ENCODE data around the gene MAGOHB.

MAGOHB gene

GRCh38 chr12:10563002-10563401 lies 50.4 kb downstream of the MAGOHB start:
- FAIRE-seq (no peak), DNase-seq (ENCODE audit: insufficient read length, low spot score) (no peak)

DNA sequence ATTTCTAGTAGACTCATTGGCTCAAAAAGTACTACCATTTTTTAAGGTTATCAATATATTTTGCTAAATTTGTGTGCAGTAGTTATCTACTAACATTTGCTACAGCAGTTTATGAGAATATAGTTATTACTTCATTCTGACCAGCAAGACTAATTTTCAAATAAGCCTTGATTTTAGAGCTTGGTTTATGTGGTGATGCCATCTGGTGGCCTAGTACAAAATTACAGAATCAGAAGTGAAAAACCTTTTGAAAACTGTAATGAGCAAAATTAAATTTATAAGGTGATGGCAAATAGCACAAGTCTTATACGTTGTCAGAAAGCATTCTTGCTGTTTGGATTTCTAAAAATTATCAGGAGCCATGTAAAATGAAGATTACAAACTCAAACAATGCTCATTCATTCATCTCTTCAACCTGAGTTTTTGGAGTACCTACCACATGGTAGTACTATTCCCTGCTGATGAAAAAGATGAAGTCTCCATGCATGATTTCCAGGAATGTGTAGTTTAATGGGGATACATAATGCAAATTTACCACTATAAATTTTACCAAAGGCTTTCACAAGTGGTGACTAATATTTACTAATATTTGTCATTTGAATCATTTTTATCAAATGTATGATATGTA lies 51.0 kb downstream of the MAGOHB start:
- DNase-seq (ENCODE audit: insufficient read length, low spot score) (no peak), FAIRE-seq (peak; percentile 23)
- TF ChIP-seq POLR2A (IDR thresholded peaks at IDR 0.05; ENCODE audit: low read depth, low read length) = no peak
- no peak for TF ChIP-seq TAF1 (IDR thresholded peaks at IDR 0.05; ENCODE audit: low read depth, low read length)
- no peak for TF ChIP-seq POLR2AphosphoS5 (IDR thresholded peaks at IDR 0.05; ENCODE audit: low read depth, low read length)
- no peak for TF ChIP-seq PAX5 (IDR thresholded peaks at IDR 0.05; ENCODE audit: insufficient read depth, low read length, severe bottlenecking)
- TF ChIP-seq POU2F2 (IDR thresholded peaks at IDR 0.05; ENCODE audit: low read depth, low read length) = no peak
- TF ChIP-seq SPI1 (IDR thresholded peaks at IDR 0.05; ENCODE audit: low read depth, low read length) = no peak

More at GRCh38 chr12:10563002-10563401, 50.4 kb downstream of the MAGOHB start:
- 0 out of 2 replicates have a peak, but pooled peaks have one; percentile 25 for TF ChIP-seq POLR2AphosphoS5 (IDR thresholded peaks at IDR 0.05; ENCODE audit: low read depth, low read length)
- no peak for TF ChIP-seq PAX5 (IDR thresholded peaks at IDR 0.05; ENCODE audit: insufficient read depth, low read length, severe bottlenecking)

- TF ChIP-seq POLR2A (IDR thresholded peaks at IDR 0.05; ENCODE audit: low read depth, low read length) (peak; percentile 63; the same call in 1 of the 2 replicates), POLR2AphosphoS5 (IDR thresholded peaks at IDR 0.05; ENCODE audit: low read depth, low read length) (peak; percentile 19; the same call in 1 of the 2 replicates), POU2F2 (IDR thresholded peaks at IDR 0.05; ENCODE audit: low read depth, low read length) (no peak)
- DNase-seq (ENCODE audit: insufficient read length, low spot score) (no peak), FAIRE-seq (no peak)
Observed at GRCh38 chr12:10559244-10559643, 54.2 kb downstream of the MAGOHB start.

DNA sequence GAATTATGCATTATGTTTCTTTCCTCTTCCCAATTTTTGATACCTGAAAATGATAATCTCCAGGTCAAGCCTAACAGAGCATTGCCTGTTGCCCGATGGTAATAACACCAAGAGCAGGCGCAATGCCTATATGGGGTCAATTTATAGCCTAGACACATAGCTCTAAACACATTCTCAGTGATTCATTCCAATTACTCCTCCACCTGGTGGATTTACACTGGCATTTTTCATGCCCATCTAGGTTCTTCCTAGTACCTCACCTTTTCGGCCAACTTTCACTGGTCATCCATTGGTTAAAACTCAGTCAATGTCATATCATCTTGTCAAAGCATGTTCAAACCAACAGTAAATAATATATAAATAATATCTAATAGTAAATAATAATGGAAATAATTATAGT lies 54.6 kb downstream of the MAGOHB start:
- no peak for TF ChIP-seq POU2F2 (IDR thresholded peaks at IDR 0.05; ENCODE audit: low read depth, low read length)
- no peak for TF ChIP-seq SPI1 (IDR thresholded peaks at IDR 0.05; ENCODE audit: low read depth, low read length)
- no peak for TF ChIP-seq TAF1 (IDR thresholded peaks at IDR 0.05; ENCODE audit: low read depth, low read length)
- no peak for TF ChIP-seq PAX5 (IDR thresholded peaks at IDR 0.05; ENCODE audit: insufficient read depth, low read length, severe bottlenecking)
- TF ChIP-seq POLR2A (IDR thresholded peaks at IDR 0.05; ENCODE audit: low read depth, low read length) = no peak
- no peak for TF ChIP-seq POLR2AphosphoS5 (IDR thresholded peaks at IDR 0.05; ENCODE audit: low read depth, low read length)
- DNase-seq (ENCODE audit: insufficient read length, low spot score) (no peak), FAIRE-seq (no peak)

DNA sequence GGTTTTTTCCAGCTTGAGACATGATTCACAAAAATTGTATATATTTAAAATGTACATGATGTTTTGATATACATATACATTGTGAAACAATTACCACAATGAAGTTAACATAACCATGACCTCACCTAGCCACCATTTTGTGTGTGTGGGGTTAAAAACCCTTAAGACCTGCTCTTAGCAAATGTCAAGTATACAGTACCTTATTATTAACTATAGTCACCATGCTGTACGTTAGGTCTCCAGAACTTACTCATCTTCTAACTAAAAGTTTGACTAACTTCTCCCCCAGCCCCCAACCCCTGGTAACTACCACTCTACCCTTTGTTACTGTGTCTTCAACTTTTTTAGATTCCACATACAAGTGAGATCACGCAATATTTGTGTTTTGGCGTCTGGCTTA lies 55.1 kb downstream of the MAGOHB start:
- TF ChIP-seq PAX5 (IDR thresholded peaks at IDR 0.05; ENCODE audit: insufficient read depth, low read length, severe bottlenecking) = no peak
- TF ChIP-seq SPI1 (IDR thresholded peaks at IDR 0.05; ENCODE audit: low read depth, low read length) = no peak
- TF ChIP-seq POLR2AphosphoS5 (IDR thresholded peaks at IDR 0.05; ENCODE audit: low read depth, low read length) = no peak
- no peak for TF ChIP-seq POLR2A (IDR thresholded peaks at IDR 0.05; ENCODE audit: low read depth, low read length)
- no peak for TF ChIP-seq TAF1 (IDR thresholded peaks at IDR 0.05; ENCODE audit: low read depth, low read length)
- no peak for TF ChIP-seq POU2F2 (IDR thresholded peaks at IDR 0.05; ENCODE audit: low read depth, low read length)
- DNase-seq (ENCODE audit: insufficient read length, low spot score) (no peak), FAIRE-seq (no peak)

DNA sequence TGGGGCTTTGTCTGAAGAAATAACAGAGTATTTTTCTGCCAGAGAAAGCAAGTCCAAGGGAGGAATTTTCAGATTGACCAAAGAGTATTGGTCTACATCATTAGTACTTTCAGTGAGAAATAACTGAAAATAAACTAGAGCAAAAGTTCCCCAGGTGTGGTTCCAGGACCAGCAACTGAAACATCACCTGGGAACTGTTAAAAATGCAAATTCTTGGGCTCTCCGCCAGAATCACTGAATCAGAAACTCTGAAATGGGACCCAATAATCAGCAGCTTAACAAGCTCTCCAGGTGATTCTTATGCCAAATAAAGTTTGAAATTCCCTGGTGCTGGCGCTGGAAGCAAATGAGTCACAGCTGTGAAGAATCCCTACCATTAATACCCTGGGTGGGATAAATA lies 55.6 kb downstream of the MAGOHB start:
- TF ChIP-seq POU2F2 (IDR thresholded peaks at IDR 0.05; ENCODE audit: low read depth, low read length) (peak; percentile 94), PAX5 (IDR thresholded peaks at IDR 0.05; ENCODE audit: insufficient read depth, low read length, severe bottlenecking) (no peak)
- DNase-seq (ENCODE audit: insufficient read length, low spot score) = no peak
- FAIRE-seq = peak; percentile 60

DNA sequence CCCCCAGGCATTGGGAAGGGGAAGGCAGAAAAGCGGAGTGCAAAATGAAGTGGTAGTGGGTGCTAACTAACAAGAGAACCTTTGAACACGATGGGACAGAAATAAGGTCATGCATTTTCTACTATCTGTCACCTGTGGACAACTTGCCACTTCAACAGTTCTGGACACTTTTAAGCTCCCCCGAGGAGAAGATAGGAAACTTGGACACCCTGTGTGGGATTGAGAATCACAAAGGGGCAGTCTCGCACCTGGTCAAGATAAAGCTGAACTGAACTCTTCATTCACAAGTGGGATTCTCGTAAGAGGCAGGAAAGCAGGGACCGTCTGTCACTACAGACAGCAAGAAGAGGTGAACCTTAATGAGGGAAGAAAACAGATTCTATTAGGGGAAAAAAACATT lies 56.1 kb downstream of the MAGOHB start:
- DNase-seq (ENCODE audit: insufficient read length, low spot score) (no peak), FAIRE-seq (peak; percentile 60)
- TF ChIP-seq POU2F2 (IDR thresholded peaks at IDR 0.05; ENCODE audit: low read depth, low read length) (no peak), TAF1 (IDR thresholded peaks at IDR 0.05; ENCODE audit: low read depth, low read length) (no peak), SPI1 (IDR thresholded peaks at IDR 0.05; ENCODE audit: low read depth, low read length) (no peak), POLR2A (IDR thresholded peaks at IDR 0.05; ENCODE audit: low read depth, low read length) (no peak; the same call in 1 of the 2 replicates), POLR2AphosphoS5 (IDR thresholded peaks at IDR 0.05; ENCODE audit: low read depth, low read length) (no peak), PAX5 (IDR thresholded peaks at IDR 0.05; ENCODE audit: insufficient read depth, low read length, severe bottlenecking) (no peak)

GRCh38 chr12:10554756-10555481 lies 58.5 kb downstream of the MAGOHB start:
- FAIRE-seq (no peak), DNase-seq (ENCODE audit: insufficient read length, low spot score) (no peak)
- TF ChIP-seq TAF1 (IDR thresholded peaks at IDR 0.05; ENCODE audit: low read depth, low read length) (no peak), PAX5 (IDR thresholded peaks at IDR 0.05; ENCODE audit: insufficient read depth, low read length, severe bottlenecking) (no peak), POU2F2 (IDR thresholded peaks at IDR 0.05; ENCODE audit: low read depth, low read length) (no peak), POLR2AphosphoS5 (IDR thresholded peaks at IDR 0.05; ENCODE audit: low read depth, low read length) (no peak), POLR2A (IDR thresholded peaks at IDR 0.05; ENCODE audit: low read depth, low read length) (no peak)

GRCh38 chr12:10554228-10554755 lies 59.1 kb downstream of the MAGOHB start:
- FAIRE-seq = no peak

More at GRCh38 chr12:10554228-10554755, 59.1 kb downstream of the MAGOHB start:
- no peak for TF ChIP-seq POLR2A (IDR thresholded peaks at IDR 0.05; ENCODE audit: low read depth, low read length)
- no peak for TF ChIP-seq POU2F2 (IDR thresholded peaks at IDR 0.05; ENCODE audit: low read depth, low read length)
- no peak for TF ChIP-seq TAF1 (IDR thresholded peaks at IDR 0.05; ENCODE audit: low read depth, low read length)
- no peak for TF ChIP-seq SPI1 (IDR thresholded peaks at IDR 0.05; ENCODE audit: low read depth, low read length)
- no peak; the same call in 1 of the 2 replicates for TF ChIP-seq POLR2AphosphoS5 (IDR thresholded peaks at IDR 0.05; ENCODE audit: low read depth, low read length)
- no peak for DNase-seq (ENCODE audit: insufficient read length, low spot score)
